RWPE2 (cell line): Measurements from ENCODE around the gene PNMA8B.
A peak's percentile ranks its signal among the peaks of the same experiment; 100 is the strongest.

Source experiments
- ATAC-seq: fragments of 200-7000 bp; cut with Tn5 transposase; 3 replicates; pipeline ENCODE4 v1.9.1; 2021; ENCODE audit warnings: low read depth
- DNase-seq: peaks from one replicate; pipeline ENCODE4 v3.0.0-alpha.2; 2020; ENCODE audit warnings: low spot score
- H3K27ac ChIP-seq: fragments of 450-650 bp; 2 replicates; pipeline ENCODE4 v1.5.1; 2017; ENCODE audit warnings: mild to moderate bottlenecking; ENCODE audit not compliant: poor library complexity, severe bottlenecking
- H3K27me3 ChIP-seq: fragments of 250-450 bp; sonication (Bioruptor Pico); 2 replicates; pipeline ENCODE4 v1.5.1; 2021; ENCODE audit warnings: mild to moderate bottlenecking, moderate library complexity; ENCODE audit not compliant: insufficient read depth, poor library complexity, severe bottlenecking
- H3K36me3 ChIP-seq: fragments of 250-450 bp; sonication (Bioruptor Pico); 2 replicates; pipeline ENCODE4 v1.5.1; 2020; ENCODE audit warnings: low read depth, mild to moderate bottlenecking, moderate library complexity
- H3K4me1 ChIP-seq: fragments of 250-450 bp; sonication (Bioruptor Pico); 2 replicates; pipeline ENCODE4 v1.5.1; 2021; ENCODE audit warnings: mild to moderate bottlenecking, moderate library complexity; ENCODE audit not compliant: insufficient read depth, poor library complexity, severe bottlenecking
- H3K4me3 ChIP-seq: fragments of 250-450 bp; sonication (Bioruptor Pico); 2 replicates; pipeline ENCODE4 v1.5.1; 2021; ENCODE audit warnings: mild to moderate bottlenecking, moderate library complexity; ENCODE audit not compliant: severe bottlenecking
- H3K9me3 ChIP-seq: fragments of 250-450 bp; sonication (Bioruptor Pico); 2 replicates; pipeline ENCODE4 v1.5.1; 2021; ENCODE audit warnings: mild to moderate bottlenecking, moderate library complexity; ENCODE audit not compliant: severe bottlenecking
- TF ChIP-seq, protein P1 (sequence below): fragments of 450-650 bp; IDR thresholded peaks from one replicate; pipeline ENCODE4 v1.5.1; 2017; ENCODE audit warnings: mild to moderate bottlenecking, moderate library complexity; ENCODE audit not compliant: poor library complexity, severe bottlenecking

PNMA8B gene

DNA sequence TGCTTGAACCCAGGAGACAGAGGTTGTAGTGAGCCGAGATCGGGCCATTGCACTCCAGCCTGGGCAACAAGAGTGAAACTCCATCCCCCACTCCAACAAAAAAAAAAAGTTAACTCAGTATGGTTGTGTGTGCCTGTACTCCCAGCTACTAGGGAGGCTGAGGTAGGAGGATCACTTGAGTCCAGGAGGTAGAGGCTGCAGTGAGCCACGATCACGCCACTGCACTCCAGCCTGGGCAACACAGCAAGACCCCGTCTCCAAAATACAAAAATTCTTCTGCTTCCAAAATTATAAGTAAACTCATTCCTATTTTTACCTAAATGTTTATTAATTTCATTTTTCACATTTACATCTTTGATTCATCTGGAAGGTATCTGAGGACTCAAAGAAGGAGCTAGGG lies 38.7 kb downstream of the PNMA8B start:
- no peaks in the 10 kb centered on the region for H3K36me3 ChIP-seq
- H3K27me3 ChIP-seq = no peaks in the 10 kb centered on the region
- ATAC-seq (no peak), DNase-seq (no peak)
- TF ChIP-seq, protein P1, sequence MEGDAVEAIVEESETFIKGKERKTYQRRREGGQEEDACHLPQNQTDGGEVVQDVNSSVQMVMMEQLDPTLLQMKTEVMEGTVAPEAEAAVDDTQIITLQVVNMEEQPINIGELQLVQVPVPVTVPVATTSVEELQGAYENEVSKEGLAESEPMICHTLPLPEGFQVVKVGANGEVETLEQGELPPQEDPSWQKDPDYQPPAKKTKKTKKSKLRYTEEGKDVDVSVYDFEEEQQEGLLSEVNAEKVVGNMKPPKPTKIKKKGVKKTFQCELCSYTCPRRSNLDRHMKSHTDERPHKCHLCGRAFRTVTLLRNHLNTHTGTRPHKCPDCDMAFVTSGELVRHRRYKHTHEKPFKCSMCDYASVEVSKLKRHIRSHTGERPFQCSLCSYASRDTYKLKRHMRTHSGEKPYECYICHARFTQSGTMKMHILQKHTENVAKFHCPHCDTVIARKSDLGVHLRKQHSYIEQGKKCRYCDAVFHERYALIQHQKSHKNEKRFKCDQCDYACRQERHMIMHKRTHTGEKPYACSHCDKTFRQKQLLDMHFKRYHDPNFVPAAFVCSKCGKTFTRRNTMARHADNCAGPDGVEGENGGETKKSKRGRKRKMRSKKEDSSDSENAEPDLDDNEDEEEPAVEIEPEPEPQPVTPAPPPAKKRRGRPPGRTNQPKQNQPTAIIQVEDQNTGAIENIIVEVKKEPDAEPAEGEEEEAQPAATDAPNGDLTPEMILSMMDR = no peak
- no peak overlapping the region for H3K27ac ChIP-seq
- no peak overlapping the region for H3K4me3 ChIP-seq
- H3K9me3 ChIP-seq = no peaks in the 10 kb centered on the region
- peaks cover 33% of the 10 kb centered on the region for H3K4me1 ChIP-seq

DNA sequence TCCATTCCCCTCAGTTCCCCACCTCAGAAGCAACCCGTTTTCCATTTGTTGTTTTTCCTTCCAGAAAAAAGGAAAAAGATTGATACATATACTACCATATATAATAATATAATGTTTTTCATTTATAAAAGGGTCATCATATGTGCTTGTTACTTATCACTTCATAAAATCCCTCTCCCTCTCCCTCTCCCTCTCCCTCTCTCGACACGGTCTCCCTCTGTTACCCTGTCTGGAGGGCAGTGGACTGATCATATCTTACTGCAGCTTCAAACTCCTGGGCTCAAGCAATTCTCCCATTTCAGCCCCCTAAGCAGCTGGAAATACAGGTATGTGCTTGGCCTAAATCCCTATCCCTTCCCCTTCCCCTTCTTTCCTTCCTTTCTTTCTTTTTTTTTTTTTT lies 41.4 kb downstream of the PNMA8B start:
- TF ChIP-seq, protein P1 = no peak
- Histone ChIP-seq H3K27me3 (no peaks in the 10 kb centered on the region), H3K4me1 (peaks cover 30% of the 10 kb centered on the region), H3K36me3 (no peaks in the 10 kb centered on the region), H3K4me3 (no peak overlapping the region), H3K27ac (peak overlapping the region; percentile 28), H3K9me3 (no peaks in the 10 kb centered on the region)
- DNase-seq (no peak), ATAC-seq (no peak)

DNA sequence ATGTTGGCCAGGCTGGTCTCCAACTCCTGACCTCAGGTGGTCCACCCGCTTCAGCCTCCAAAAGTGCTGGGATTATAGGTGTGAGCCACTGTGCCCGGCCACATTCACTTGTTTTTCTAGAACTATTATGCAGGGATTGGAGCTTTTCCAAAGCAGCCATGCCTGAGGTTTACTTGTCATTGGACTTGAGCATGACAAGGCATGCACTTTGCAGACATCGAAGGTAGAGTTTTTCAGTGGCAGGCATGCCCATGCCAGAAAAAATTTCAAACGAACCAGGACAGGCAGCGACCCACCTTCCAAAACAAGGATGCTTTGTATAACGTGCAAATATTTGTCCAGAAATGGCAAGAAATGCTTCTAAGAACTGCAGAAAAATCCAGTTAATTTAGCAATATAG lies 42.0 kb downstream of the PNMA8B start:
- TF ChIP-seq, protein P1 = no peak
- Histone ChIP-seq H3K9me3 (no peaks in the 10 kb centered on the region), H3K4me3 (no peak overlapping the region), H3K4me1 (peaks cover 30% of the 10 kb centered on the region), H3K27me3 (no peaks in the 10 kb centered on the region), H3K36me3 (no peaks in the 10 kb centered on the region), H3K27ac (peak overlapping the region; percentile 28)
- DNase-seq = no peak
- ATAC-seq = peak; percentile 29; the same call in 1 of the 3 replicates

DNA sequence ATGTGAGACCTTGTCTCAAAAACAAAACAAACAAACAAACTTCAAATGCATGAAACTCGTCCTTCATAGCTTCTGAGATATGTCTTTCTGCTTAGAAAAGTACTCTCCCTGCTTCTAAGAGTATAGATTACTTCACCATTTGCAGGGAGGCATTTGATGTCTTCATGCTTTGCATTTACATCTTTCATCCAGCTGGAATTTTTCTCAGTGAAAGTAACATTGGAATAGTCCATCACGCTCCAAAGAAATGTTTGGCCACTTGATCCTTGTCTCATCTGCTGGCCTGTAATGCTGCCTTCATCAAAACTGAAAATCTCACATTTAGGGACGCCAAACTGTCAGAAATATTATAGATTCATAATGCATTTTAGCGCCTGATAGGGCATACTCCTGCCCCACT lies 43.5 kb downstream of the PNMA8B start:
- TF ChIP-seq, protein P1 = no peak
- Histone ChIP-seq H3K4me1 (peaks cover 30% of the 10 kb centered on the region), H3K36me3 (no peaks in the 10 kb centered on the region), H3K27me3 (no peaks in the 10 kb centered on the region), H3K9me3 (no peaks in the 10 kb centered on the region), H3K4me3 (no peak overlapping the region), H3K27ac (peak overlapping the region; percentile 68)
- no peak for DNase-seq
- ATAC-seq = no peak

DNA sequence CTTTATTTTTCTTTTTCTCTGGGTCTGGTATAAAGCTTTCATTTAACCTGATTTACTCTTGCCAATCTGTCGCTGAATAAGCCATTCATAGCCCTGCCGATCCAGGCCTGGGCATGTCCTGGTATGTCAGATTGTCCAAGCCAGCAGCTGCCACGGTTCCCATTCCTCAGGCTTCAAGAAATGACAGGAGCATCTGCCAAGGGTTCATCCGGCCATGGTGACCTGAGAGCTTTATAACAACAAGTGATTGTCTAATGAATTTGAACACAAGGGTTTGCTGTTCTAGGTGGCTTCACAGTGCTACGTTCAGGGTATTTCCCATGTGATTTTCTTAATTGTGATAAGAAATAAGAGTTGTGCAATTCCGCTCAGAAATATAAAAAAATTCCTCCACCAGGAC lies 44.3 kb downstream of the PNMA8B start:
- Histone ChIP-seq H3K4me3 (no peak overlapping the region), H3K9me3 (no peaks in the 10 kb centered on the region), H3K36me3 (no peaks in the 10 kb centered on the region), H3K27ac (peak overlapping the region; percentile 68), H3K27me3 (no peaks in the 10 kb centered on the region), H3K4me1 (peaks cover 28% of the 10 kb centered on the region)
- TF ChIP-seq, protein P1 = no peak
- no peak for DNase-seq
- ATAC-seq = peak; percentile 89
